ENCODE results near the gene WSB2.
"Not testable (repeated sequence)": the region's sequence is repeated elsewhere in the genome, so short reads cannot be mapped to it uniquely, and the experiment has no call there.

Gene WSB2

GRCh38 chr12:118098911-118099671 is 38.1 kb upstream of the WSB2 start:
- no peaks in the 10 kb centered on the region for H3K27me3 ChIP-seq (replicated peaks; ENCODE audit: control insufficient read depth, insufficient read depth, low read length, poor library complexity, severe bottlenecking)

GRCh38 chr12:118098401-118098800 is 37.4 kb upstream of the WSB2 start:
- Histone ChIP-seq H3K4me3 (ENCODE audit: insufficient read depth, low read depth, low read length, poor library complexity, severe bottlenecking) (no peak overlapping the region), H3K27me3 (replicated peaks; ENCODE audit: control insufficient read depth, insufficient read depth, low read length, poor library complexity, severe bottlenecking) (no peaks in the 10 kb centered on the region), H3K27ac (ENCODE audit: insufficient read depth, low read length, poor library complexity, severe bottlenecking) (no peak overlapping the region), H3K4me1 (ENCODE audit: control insufficient read depth, insufficient read depth, low read length, poor library complexity, severe bottlenecking) (no peaks in the 10 kb centered on the region), H3K36me3 (ENCODE audit: control insufficient read depth, insufficient read depth, low read length) (no peaks in the 10 kb centered on the region), H3K9me3 (ENCODE audit: control insufficient read depth, low read length) (no peaks in the 10 kb centered on the region)
- DNase-seq: no peak

More at GRCh38 chr12:118098911-118099671, 38.1 kb upstream of the WSB2 start:
- H3K4me3 ChIP-seq (ENCODE audit: insufficient read depth, low read depth, low read length, poor library complexity, severe bottlenecking): no peak overlapping the region
- no peak for DNase-seq
- no peaks in the 10 kb centered on the region for H3K9me3 ChIP-seq (ENCODE audit: control insufficient read depth, low read length)
- peaks cover under 1% of the 10 kb centered on the region for H3K4me1 ChIP-seq (ENCODE audit: control insufficient read depth, insufficient read depth, low read length, poor library complexity, severe bottlenecking)
- no peak overlapping the region for H3K27ac ChIP-seq (ENCODE audit: insufficient read depth, low read length, poor library complexity, severe bottlenecking)
- H3K36me3 ChIP-seq (ENCODE audit: control insufficient read depth, insufficient read depth, low read length): no peaks in the 10 kb centered on the region

GRCh38 chr12:118094039-118094438 is 33.1 kb upstream of the WSB2 start:
- no peak for DNase-seq
- H3K4me3 ChIP-seq (ENCODE audit: insufficient read depth, low read depth, low read length, poor library complexity, severe bottlenecking): no peak overlapping the region
- no peak overlapping the region for H3K27ac ChIP-seq (ENCODE audit: insufficient read depth, low read length, poor library complexity, severe bottlenecking)
- H3K4me1 ChIP-seq (ENCODE audit: control insufficient read depth, insufficient read depth, low read length, poor library complexity, severe bottlenecking): no peaks in the 10 kb centered on the region
- H3K36me3 ChIP-seq (ENCODE audit: control insufficient read depth, insufficient read depth, low read length): no peaks in the 10 kb centered on the region
- no peaks in the 10 kb centered on the region for H3K9me3 ChIP-seq (ENCODE audit: control insufficient read depth, low read length)
- no peaks in the 10 kb centered on the region for H3K27me3 ChIP-seq (replicated peaks; ENCODE audit: control insufficient read depth, insufficient read depth, low read length, poor library complexity, severe bottlenecking)

GRCh38 chr12:118089782-118090181 is 28.8 kb upstream of the WSB2 start:
- Histone ChIP-seq H3K27me3 (replicated peaks; ENCODE audit: control insufficient read depth, insufficient read depth, low read length, poor library complexity, severe bottlenecking) (no peaks in the 10 kb centered on the region), H3K4me3 (ENCODE audit: insufficient read depth, low read depth, low read length, poor library complexity, severe bottlenecking) (no peak overlapping the region), H3K4me1 (ENCODE audit: control insufficient read depth, insufficient read depth, low read length, poor library complexity, severe bottlenecking) (no peaks in the 10 kb centered on the region), H3K9me3 (ENCODE audit: control insufficient read depth, low read length) (no peaks in the 10 kb centered on the region), H3K27ac (ENCODE audit: insufficient read depth, low read length, poor library complexity, severe bottlenecking) (no peak overlapping the region), H3K36me3 (ENCODE audit: control insufficient read depth, insufficient read depth, low read length) (no peaks in the 10 kb centered on the region)
- DNase-seq: no peak

- DNase-seq: no peak
- no peaks in the 10 kb centered on the region for H3K36me3 ChIP-seq (ENCODE audit: control insufficient read depth, insufficient read depth, low read length)
- H3K4me1 ChIP-seq (ENCODE audit: control insufficient read depth, insufficient read depth, low read length, poor library complexity, severe bottlenecking): no peaks in the 10 kb centered on the region
- H3K27me3 ChIP-seq (replicated peaks; ENCODE audit: control insufficient read depth, insufficient read depth, low read length, poor library complexity, severe bottlenecking): no peaks in the 10 kb centered on the region
- H3K9me3 ChIP-seq (ENCODE audit: control insufficient read depth, low read length): no peaks in the 10 kb centered on the region
- H3K27ac ChIP-seq (ENCODE audit: insufficient read depth, low read length, poor library complexity, severe bottlenecking): no peak overlapping the region
- H3K4me3 ChIP-seq (ENCODE audit: insufficient read depth, low read depth, low read length, poor library complexity, severe bottlenecking): no peak overlapping the region
Measured at GRCh38 chr12:118082161-118082560, 21.2 kb upstream of the WSB2 start.

- not testable (repeated sequence) for H3K4me1 ChIP-seq (ENCODE audit: control insufficient read depth, insufficient read depth, low read length, poor library complexity, severe bottlenecking); H3K4me3 ChIP-seq (ENCODE audit: insufficient read depth, low read depth, low read length, poor library complexity, severe bottlenecking); H3K27ac ChIP-seq (ENCODE audit: insufficient read depth, low read length, poor library complexity, severe bottlenecking); H3K9me3 ChIP-seq (ENCODE audit: control insufficient read depth, low read length); H3K27me3 ChIP-seq (replicated peaks; ENCODE audit: control insufficient read depth, insufficient read depth, low read length, poor library complexity, severe bottlenecking); H3K36me3 ChIP-seq (ENCODE audit: control insufficient read depth, insufficient read depth, low read length); DNase-seq
Measured at GRCh38 chr12:118081521-118081920, 20.5 kb upstream of the WSB2 start.

- no peak for DNase-seq
- Histone ChIP-seq H3K27ac (ENCODE audit: insufficient read depth, low read length, poor library complexity, severe bottlenecking) (no peak overlapping the region), H3K27me3 (replicated peaks; ENCODE audit: control insufficient read depth, insufficient read depth, low read length, poor library complexity, severe bottlenecking) (no peaks in the 10 kb centered on the region), H3K4me1 (ENCODE audit: control insufficient read depth, insufficient read depth, low read length, poor library complexity, severe bottlenecking) (no peaks in the 10 kb centered on the region), H3K36me3 (ENCODE audit: control insufficient read depth, insufficient read depth, low read length) (no peaks in the 10 kb centered on the region), H3K4me3 (ENCODE audit: insufficient read depth, low read depth, low read length, poor library complexity, severe bottlenecking) (no peak overlapping the region), H3K9me3 (ENCODE audit: control insufficient read depth, low read length) (no peaks in the 10 kb centered on the region)
Measured at GRCh38 chr12:118073768-118074167, 12.8 kb upstream of the WSB2 start.

GRCh38 chr12:118070650-118071049 is 9.7 kb upstream of the WSB2 start:
- no peaks in the 10 kb centered on the region for H3K27me3 ChIP-seq (replicated peaks; ENCODE audit: control insufficient read depth, insufficient read depth, low read length, poor library complexity, severe bottlenecking)
- no peak overlapping the region for H3K27ac ChIP-seq (ENCODE audit: insufficient read depth, low read length, poor library complexity, severe bottlenecking)
- DNase-seq: no peak
- no peaks in the 10 kb centered on the region for H3K36me3 ChIP-seq (ENCODE audit: control insufficient read depth, insufficient read depth, low read length)
- H3K4me3 ChIP-seq (ENCODE audit: insufficient read depth, low read depth, low read length, poor library complexity, severe bottlenecking): no peak overlapping the region
- H3K4me1 ChIP-seq (ENCODE audit: control insufficient read depth, insufficient read depth, low read length, poor library complexity, severe bottlenecking): no peaks in the 10 kb centered on the region
- no peaks in the 10 kb centered on the region for H3K9me3 ChIP-seq (ENCODE audit: control insufficient read depth, low read length)

- Histone ChIP-seq H3K27ac (ENCODE audit: insufficient read depth, low read length, poor library complexity, severe bottlenecking) (no peak overlapping the region), H3K9me3 (ENCODE audit: control insufficient read depth, low read length) (no peaks in the 10 kb centered on the region), H3K36me3 (ENCODE audit: control insufficient read depth, insufficient read depth, low read length) (no peaks in the 10 kb centered on the region), H3K4me3 (ENCODE audit: insufficient read depth, low read depth, low read length, poor library complexity, severe bottlenecking) (no peak overlapping the region), H3K4me1 (ENCODE audit: control insufficient read depth, insufficient read depth, low read length, poor library complexity, severe bottlenecking) (peaks cover 7% of the 10 kb centered on the region), H3K27me3 (replicated peaks; ENCODE audit: control insufficient read depth, insufficient read depth, low read length, poor library complexity, severe bottlenecking) (no peaks in the 10 kb centered on the region)
- no peak for DNase-seq
Measured at GRCh38 chr12:118068445-118068844, 7.5 kb upstream of the WSB2 start.

GRCh38 chr12:118065380-118065779 is 4.4 kb upstream of the WSB2 start:
- no peak overlapping the region for H3K4me3 ChIP-seq (ENCODE audit: insufficient read depth, low read depth, low read length, poor library complexity, severe bottlenecking)
- no peak overlapping the region for H3K27ac ChIP-seq (ENCODE audit: insufficient read depth, low read length, poor library complexity, severe bottlenecking)
- no peak for DNase-seq
- H3K27me3 ChIP-seq (replicated peaks; ENCODE audit: control insufficient read depth, insufficient read depth, low read length, poor library complexity, severe bottlenecking): no peaks in the 10 kb centered on the region
- no peaks in the 10 kb centered on the region for H3K36me3 ChIP-seq (ENCODE audit: control insufficient read depth, insufficient read depth, low read length)
- H3K9me3 ChIP-seq (ENCODE audit: control insufficient read depth, low read length): no peaks in the 10 kb centered on the region
- H3K4me1 ChIP-seq (ENCODE audit: control insufficient read depth, insufficient read depth, low read length, poor library complexity, severe bottlenecking): peaks cover 8% of the 10 kb centered on the region
